Head of caudate nucleus (tissue), 42 donors: Measurements from ENCODE around the gene FAM83G.
"Not testable (repeated sequence)": the region's sequence is repeated elsewhere in the genome, so short reads cannot be mapped to it uniquely, and the experiment has no call there.

Experiments
- DNase-seq, 42 donors: peaks; one replicate each; pipeline versions ENCODE4 v3.0.0 to v3.0.0-alpha.2; 2020 to 2021; ENCODE audit warnings: mixed read lengths in 7 of 42
- intact Hi-C: fragments of 100-400 bp; cut with DNase I; formaldehyde crosslinking; loops from one replicate; pipeline ENCODE4 v1.15.0; 2022

Gene FAM83G

GRCh38 chr17:18944646-18945045 is 59.9 kb downstream of the FAM83G start:
- no peak for DNase-seq
- intact Hi-C loops, result no loop called here

GRCh38 chr17:18938692-18939023 is 65.9 kb downstream of the FAM83G start:
- DNase-seq, result no peak
- intact Hi-C loops, result no loop called here

- DNase-seq, result peak in 1 of 42 donors; percentile 7
- intact Hi-C loops, result no loop called here
Measured at GRCh38 chr17:18937981-18938691, 66.4 kb downstream of the FAM83G start.

DNA sequence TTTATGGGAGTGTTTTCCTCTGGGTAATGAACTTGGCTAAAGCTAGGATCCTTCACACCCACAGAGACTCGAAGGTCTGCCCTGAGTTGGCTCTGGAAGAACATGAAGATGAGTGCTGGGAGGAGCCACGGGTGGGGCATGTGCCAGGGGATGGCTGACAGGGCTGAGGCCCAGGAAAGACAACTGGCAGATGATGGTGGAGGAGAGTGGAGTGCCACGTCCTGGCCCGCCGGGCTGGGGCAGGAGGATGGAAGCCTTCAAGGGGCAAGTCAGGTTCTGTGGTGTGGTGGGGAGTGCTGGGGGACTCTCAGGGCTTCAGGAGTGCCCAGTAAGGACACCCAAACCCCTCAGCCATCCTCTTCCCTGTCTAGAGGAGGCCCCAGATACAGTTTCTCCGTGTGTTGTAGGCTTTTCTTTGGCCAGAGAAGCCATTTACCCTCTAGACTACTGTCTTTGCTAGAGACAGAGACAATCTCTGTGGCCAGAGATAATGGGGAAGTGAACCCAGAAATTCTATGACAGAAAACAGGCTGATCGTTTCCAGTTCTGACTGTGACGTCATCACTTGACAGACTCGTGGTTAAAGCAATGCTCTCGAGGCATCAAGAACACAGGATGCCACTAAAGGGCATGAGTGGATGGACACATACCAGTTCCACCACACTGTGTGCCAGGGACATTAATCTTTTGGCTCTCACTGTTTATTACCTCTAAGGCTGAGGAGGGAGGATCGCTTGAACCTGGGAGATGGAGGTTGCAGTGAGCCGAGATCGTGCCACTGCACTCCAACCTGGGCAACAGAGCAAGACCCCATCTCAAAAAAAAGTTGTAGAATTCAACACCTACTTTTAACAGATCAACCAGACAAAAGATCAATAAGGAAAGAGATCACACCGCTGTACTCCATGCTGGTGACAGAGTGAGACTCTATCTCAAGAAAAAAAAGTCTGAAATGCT is 71.2 kb downstream of the FAM83G start:
- no peak for DNase-seq
- intact Hi-C loops, result no loop called here

DNA sequence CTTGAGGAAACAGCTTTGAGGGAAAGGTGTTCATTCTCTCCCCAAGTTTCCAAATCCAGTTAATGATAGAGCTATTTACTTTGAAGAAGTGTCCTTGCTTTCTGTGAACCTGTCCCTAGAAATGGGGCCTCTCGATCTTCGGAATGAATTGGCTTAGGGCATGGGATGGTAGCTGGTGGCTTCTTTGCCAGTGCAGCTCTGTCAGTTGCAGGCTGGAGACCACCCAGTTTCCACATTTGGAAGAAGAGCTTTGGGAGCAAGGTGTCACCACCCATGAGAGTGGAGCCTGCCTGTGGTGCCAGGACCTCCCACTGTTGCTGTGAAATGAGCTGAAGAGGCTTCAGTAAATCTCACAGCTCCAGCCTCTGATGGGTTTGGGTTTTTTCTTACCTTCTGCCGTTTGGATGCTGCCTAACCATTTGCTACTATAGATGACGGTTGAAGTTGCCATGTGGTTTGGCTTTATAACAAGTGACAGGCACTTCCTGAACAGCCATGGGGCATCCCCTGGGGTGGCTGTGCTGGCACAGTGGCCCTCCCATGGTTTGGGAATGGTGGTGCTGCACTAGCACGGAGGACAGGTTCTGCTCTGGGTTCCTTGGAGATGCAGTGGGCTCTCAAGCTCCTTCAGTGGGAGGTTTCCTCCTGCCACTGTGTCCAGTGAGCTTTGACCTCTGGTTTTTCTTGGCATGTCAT is 72.1 kb downstream of the FAM83G start:
- intact Hi-C loops, result no loop called here
- DNase-seq, result no peak

DNA sequence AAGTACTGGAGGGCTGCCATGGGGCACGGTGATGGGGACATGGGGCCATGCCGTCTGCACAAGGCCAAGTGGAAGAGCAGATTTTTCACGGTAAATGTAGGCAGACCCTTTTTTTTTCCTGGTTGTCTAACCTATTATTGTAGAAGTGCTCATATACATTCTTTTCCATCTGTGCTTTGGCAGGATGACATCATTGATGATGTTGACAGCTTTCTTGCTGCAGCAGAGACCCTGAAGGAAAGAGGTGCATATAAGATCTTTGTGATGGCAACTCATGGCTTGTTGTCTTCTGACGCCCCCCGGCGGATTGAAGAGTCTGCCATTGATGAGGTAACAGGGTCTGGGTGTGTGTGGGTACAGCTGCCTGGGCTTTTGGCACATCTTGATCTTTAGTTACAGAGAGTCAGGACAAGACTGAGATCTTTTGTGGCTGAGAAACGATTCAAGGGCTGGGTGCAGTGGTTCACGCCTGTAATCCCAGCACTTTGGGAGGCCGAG is 75.9 kb downstream of the FAM83G start:
- DNase-seq, result no peak
- intact Hi-C loops, result no loop called here

DNA sequence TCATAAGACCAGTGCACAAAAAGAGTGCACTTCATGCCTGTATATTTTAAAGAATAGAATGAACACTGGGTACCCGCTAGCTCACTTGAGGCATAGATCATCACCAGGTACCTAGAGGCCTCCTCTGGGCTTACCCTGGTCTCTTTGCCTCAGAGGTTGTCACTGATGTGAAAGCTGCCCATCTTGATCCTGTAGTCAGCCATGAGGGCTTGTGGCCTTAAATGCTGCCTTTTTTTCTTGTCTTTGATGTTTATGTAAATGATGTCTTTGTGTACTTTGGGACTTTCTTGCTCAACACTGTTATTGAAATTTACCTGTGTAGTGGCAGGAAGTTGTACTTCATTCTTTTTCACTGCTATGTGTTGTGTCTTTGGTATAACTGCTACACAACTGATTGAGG is 79.4 kb downstream of the FAM83G start:
- intact Hi-C loops, result no loop called here
- DNase-seq, result no peak

- intact Hi-C loops, DNase-seq: not testable (repeated sequence)
Measured at GRCh38 chr17:18922596-18922995, 82.0 kb downstream of the FAM83G start.

DNA sequence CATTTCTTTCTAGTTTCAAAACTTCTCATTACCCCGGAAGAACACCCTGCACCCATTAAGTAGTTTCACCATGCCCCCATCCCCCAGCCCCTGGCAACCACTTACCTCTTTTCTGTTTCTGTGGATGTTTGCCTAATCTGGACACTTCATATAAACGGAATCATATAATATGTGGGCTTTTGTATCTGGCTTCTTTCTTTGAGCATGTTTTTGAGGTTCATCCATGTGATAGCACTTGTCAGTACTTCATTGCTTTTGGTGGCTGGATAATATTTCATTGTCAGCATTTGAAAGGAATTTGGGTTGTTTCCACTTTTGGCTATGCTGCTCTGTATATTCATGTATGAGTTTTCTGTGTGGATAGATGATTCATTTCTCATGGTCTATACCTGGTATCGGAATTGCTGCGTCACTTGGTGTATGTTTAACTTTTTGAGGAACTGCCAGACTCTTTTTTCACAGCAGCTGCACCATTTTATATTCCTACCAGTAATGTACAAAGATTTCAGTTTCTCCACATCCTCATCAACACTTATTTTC is 82.6 kb downstream of the FAM83G start:
- intact Hi-C loops, result no loop called here
- DNase-seq, result no peak

DNA sequence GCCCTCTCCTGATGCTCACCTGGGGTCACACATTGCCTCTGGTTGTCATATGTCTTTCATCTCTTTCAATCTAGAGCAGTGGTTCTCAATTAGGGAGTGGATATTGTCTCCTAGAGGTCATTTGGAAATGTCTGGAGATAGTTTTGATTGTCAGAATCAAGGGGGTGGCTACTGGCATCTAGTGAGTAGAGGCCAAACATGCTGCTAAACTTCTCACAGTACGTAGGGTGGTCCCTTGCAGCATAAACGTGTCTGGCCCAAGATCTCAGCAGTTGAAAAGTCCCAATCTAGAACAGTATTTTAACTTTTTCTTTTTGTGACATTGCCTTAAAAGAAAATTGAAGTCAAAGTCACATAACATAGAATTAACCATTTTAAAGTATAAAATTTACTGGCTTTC is 83.1 kb downstream of the FAM83G start:
- intact Hi-C loops, result no loop called here
- DNase-seq, result no peak

- intact Hi-C loops, result no loop called here
Measured at GRCh38 chr17:18920911-18921441, 83.6 kb downstream of the FAM83G start.

GRCh38 chr17:18919963-18920362 is 84.6 kb downstream of the FAM83G start:
- intact Hi-C loops, result no loop called here
- no peak for DNase-seq

More at GRCh38 chr17:18920911-18921441, 83.6 kb downstream of the FAM83G start:
- DNase-seq, result no peak
